Ishikawa (cell line): ENCODE data around the gene PDE12.

Experiments
- CREB1 ChIP-seq: IDR thresholded peaks from 2 replicates; pipeline ENCODE4 v1.6.1; 2012; ENCODE audit warnings: low read depth
- EP300 ChIP-seq: IDR thresholded peaks from 2 replicates; pipeline ENCODE4 v1.6.1; 2012; ENCODE audit warnings: borderline replicate concordance
- RAD21 ChIP-seq: IDR thresholded peaks from 2 replicates; pipeline ENCODE4 v1.6.1; 2012; ENCODE audit warnings: low read depth
- TAF1 ChIP-seq: IDR thresholded peaks from 2 replicates; pipeline ENCODE4 v1.6.1; 2012; ENCODE audit warnings: low read depth, mild to moderate bottlenecking
- TCF12 ChIP-seq: IDR thresholded peaks from 2 replicates; pipeline ENCODE4 v1.6.1; 2012; ENCODE audit warnings: low read depth
- TEAD4 ChIP-seq: IDR thresholded peaks from 2 replicates; pipeline ENCODE4 v1.6.1; 2012
- YY1 ChIP-seq: IDR thresholded peaks from 2 replicates; pipeline ENCODE4 v1.6.1; 2012; ENCODE audit warnings: low read depth
- TF ChIP-seq, protein P1 (sequence below): IDR thresholded peaks from 2 replicates; pipeline ENCODE4 v1.6.1; 2012; ENCODE audit warnings: low read depth, mild to moderate bottlenecking

DNA sequence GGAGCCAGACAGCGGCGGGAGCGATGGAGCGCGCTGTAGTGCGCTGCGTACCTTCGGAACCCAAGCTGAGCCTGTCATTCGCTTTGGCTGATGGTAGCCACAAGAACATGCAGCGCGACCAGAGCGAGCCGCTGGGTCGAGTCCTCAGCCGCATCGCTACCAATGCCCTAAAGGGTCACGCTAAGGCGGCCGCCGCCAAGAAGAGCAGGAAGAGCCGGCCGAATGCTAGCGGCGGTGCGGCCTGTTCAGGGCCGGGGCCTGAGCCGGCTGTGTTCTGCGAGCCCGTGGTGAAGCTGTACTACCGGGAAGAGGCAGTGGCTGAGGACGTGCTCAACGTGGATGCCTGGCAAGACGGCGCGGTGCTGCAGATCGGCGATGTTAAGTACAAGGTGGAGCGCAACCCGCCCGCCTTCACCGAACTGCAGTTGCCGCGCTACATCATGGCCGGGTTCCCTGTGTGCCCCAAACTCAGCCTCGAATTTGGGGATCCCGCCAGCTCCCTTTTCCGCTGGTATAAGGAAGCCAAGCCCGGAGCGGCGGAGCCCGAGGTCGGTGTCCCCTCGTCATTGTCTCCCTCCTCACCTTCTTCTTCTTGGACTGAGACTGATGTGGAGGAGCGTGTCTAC lies 498 bp downstream of the PDE12 start:
- no peak; the same call in 1 of the 2 replicates for TF ChIP-seq TAF1
- no peak; the same call in 1 of the 2 replicates for TF ChIP-seq TCF12
- no peak for TF ChIP-seq EP300
- TF ChIP-seq YY1, result no peak
- TF ChIP-seq, protein P1, sequence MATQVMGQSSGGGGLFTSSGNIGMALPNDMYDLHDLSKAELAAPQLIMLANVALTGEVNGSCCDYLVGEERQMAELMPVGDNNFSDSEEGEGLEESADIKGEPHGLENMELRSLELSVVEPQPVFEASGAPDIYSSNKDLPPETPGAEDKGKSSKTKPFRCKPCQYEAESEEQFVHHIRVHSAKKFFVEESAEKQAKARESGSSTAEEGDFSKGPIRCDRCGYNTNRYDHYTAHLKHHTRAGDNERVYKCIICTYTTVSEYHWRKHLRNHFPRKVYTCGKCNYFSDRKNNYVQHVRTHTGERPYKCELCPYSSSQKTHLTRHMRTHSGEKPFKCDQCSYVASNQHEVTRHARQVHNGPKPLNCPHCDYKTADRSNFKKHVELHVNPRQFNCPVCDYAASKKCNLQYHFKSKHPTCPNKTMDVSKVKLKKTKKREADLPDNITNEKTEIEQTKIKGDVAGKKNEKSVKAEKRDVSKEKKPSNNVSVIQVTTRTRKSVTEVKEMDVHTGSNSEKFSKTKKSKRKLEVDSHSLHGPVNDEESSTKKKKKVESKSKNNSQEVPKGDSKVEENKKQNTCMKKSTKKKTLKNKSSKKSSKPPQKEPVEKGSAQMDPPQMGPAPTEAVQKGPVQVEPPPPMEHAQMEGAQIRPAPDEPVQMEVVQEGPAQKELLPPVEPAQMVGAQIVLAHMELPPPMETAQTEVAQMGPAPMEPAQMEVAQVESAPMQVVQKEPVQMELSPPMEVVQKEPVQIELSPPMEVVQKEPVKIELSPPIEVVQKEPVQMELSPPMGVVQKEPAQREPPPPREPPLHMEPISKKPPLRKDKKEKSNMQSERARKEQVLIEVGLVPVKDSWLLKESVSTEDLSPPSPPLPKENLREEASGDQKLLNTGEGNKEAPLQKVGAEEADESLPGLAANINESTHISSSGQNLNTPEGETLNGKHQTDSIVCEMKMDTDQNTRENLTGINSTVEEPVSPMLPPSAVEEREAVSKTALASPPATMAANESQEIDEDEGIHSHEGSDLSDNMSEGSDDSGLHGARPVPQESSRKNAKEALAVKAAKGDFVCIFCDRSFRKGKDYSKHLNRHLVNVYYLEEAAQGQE, result no peak
- TF ChIP-seq CREB1, result no peak
- TF ChIP-seq RAD21, result no peak
- no peak for TF ChIP-seq TEAD4
